GM20431 (cell line): Measurements from ENCODE around the gene RSPRY1.

Source experiments
- in situ Hi-C: fragments of 300-500 bp; cut with MseI, MboI; formaldehyde crosslinking; loops from one replicate; pipeline ENCODE4 v1.15.0; 2020; ENCODE audit warnings: low sequenced_read_pairs; ENCODE audit not compliant: unreplicated experiment

The RSPRY1 gene

DNA sequence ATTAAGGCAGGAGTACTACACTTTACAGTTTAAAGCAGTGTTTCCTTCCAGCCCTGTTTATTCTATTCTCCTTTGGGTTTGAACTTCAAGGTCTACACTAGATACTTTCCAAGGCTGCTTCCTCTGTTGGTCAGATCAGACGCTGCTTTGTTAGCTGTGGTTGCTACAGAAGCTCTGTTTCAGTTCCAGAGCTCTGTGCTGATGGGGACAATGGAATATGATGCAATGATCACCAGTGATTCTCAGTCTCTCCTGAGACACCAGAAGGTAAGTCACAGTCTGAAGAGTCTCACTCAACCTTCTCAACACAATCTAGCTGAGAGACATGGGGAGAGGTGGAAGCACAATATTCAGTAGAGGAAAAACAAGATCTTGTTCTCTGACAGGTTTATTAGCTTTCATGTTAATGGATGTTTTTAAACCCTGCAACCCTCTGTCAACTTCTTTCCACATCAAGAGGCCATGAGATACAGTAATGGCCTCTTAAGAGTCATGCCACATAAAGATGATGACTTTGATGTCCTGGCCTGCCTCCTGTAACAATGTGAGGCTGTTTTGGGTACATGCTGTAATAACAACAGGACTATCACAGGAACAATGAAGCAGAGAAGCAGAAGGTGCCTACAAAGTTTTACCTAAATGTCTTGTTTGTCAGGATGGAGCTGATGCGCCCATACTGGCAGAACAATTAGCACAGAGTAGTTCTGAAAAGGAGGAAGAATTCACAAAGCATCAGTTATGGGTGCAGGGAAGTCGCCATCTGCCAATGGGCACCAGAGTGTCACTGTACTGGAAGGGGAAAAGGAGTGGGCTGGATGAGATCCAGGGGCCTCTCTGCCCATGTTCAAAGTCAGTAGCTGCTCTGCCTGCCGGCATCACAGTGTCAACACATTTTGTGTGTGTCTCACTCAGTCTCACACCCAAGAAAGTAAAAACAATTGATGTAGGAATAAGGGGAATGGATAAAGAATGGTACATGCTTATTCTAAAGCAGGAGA lies 33.7 kb upstream of the RSPRY1 start:
- in situ Hi-C loops: no loop called here

DNA sequence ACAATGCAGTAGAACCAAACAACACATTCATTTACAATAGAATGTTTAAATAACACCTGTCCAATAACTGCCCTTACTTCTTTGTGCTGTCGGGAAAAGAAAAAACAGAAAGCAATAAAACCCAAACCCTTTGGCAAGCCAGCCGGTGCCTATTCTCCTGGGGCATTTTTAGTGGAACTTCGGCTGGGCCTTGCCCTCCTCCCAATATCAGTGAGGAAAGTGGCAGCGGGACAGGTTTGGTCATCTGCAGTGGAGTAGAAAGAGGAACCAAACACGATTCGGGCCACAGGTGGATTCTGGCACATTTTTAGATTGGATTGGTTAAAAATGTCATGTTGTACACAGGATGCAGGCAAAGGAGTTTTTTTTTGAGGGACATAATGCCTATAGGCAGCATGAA lies 32.3 kb upstream of the RSPRY1 start:
- in situ Hi-C loops: no loop called here

DNA sequence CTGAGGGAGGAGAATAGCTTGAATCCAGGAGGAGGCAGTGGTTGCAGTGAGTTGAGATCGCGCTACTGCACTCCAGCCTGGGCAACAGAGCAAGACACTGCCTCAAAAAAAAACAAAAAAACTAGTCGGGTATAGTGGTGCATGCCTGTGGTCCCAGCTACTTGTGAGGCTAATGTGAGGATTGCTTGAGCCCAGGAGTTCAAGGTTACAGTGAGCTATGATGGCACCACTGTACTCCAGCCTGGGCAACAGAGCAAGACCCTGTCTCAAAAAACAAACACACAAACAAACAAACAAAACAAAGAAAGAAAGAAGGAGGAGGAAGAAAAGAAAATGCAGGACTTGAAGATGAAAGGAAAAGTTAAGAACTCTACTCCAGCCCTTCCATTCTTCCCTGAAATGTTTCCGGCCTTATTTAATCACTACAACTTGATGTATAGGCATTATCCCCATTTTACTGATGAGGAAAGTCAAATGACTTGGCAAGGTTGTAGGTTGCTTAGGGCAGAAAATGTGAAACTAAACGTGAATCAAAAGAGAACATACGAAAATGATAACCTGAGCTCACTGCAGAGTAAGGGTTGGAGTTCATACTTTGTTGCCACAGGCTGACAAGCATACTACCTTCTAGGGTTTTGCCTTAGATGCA lies 30.3 kb upstream of the RSPRY1 start:
- in situ Hi-C loops: no loop called here

DNA sequence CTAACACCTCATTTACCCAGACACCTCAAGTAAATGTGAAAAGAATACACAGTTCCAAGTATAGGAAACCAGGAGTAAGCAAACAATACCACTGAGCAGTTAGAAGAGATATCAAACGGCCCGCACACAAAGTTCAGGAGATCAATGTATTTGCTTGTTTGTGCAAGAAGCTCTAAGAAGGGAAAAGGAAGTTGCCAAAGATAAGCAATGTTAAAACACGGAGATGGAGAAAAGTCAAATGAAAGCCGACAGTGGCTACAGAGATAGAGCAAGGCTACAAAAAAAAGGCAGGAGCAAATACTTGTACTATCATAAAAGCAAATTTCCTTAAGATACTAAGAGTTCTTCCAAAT lies 29.8 kb upstream of the RSPRY1 start:
- in situ Hi-C loops: no loop called here

DNA sequence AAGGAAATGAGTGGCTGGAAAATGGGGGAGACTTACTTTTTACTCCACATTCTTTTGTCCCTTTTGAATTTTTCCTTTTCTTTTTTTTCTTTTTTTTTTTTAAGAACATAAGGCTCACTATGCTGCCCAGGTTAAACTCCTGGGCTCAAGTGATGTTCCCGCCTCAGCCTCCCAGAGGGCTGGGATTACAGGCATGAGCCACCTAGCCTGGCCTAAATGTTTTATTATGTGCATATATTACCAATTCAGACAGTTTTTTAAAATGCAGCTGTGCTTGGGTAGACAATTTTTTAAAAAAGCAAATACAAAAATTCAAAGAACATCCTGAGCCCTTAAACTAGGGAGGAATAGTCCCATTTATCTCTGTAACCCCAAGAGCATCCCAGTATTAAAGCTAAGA lies 28.6 kb upstream of the RSPRY1 start:
- in situ Hi-C loops: no loop called here

DNA sequence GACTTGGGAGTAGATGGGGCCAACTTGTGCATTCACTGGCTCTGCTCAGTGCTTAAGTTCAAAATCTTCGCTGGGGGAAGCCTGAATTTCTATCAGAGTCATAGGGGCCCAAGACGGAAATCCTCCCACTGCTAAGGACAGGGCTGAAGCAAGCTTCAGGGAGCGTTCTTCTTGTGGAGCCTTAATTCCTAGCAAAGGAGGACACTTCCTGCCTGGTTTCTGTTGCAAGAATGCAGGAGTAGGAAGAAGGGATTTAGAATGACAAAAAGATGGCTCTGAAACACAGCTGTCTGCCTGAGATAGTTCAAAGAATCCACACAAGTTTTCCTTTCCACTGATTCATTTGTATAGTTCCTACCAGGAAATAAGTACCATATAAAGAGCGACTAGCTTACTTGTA lies 26.7 kb upstream of the RSPRY1 start:
- in situ Hi-C loops: no loop called here

DNA sequence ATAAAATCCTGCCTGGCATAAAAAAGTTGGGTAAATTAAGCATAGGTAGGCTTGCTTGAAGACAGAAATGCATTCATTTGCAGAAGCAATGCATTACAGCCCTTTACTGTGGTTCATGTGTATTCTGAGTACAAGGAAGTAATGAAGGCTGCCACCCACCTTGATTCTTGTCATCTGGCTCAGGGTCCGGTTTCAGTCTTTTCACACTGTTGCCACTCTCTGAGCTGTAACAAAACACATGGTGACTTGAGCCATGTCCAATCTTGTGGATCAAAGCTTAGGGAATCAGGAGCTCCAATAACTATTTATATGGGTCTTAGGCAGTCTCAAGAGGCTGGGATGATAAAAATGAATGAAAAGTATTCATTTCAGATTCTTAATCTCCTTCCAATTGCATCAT lies 22.3 kb upstream of the RSPRY1 start:
- in situ Hi-C loops: no loop called here

DNA sequence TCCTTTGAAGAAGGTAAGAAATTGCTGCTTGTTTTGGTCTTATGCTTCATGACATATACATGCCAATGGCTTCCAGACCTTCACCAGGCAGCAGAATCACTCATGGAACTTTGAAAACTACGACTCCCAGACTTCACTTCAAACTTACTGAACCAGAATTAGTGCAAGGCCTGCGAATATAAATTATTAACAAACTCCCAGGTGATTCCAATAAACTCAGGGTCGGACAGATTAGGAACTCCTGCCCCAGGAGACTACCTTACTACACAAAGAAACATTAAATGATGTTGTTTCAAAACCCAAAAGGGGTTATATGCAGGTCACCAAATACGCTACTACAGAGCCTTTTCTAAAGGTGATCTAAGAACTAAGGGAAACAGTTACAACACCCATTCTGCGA lies 20.6 kb upstream of the RSPRY1 start:
- in situ Hi-C loops: no loop called here

DNA sequence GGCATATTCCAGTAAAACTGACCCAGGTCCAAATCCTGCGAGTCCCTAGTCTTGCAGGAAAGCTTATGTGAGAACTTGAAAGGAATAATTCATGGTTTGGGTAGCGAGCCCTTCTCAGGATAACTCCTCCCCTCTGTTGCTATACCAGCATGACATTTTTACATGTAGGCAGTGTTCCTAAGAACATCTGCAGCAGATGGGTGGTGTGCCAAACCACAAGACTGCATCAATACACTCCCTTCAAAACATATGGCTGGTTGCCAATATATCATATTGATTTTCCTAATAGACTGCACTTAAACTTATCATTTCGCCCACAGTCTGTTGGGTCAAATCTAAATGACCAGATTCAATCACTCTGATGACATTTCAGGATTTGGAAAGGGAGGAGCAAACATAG lies 20.2 kb upstream of the RSPRY1 start:
- in situ Hi-C loops: no loop called here

DNA sequence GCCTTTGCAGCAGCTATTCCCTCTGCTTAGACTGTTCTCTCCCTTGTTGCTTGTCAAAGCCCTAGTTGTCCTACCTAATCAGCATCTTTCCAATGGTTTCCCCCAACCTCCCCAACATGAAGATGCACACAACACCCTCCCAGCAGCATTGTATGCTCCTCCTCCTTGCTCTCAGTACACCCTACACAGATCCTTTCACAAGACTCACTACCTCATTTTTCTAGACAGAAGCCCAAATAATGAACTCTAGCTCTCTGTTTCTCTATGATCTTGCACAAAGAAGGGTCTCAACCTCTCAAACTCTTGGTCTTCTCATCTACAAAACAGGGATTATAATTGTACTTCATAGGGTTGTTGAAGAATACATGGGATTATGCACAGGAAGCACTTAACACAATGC lies 19.7 kb upstream of the RSPRY1 start:
- in situ Hi-C loops: no loop called here

DNA sequence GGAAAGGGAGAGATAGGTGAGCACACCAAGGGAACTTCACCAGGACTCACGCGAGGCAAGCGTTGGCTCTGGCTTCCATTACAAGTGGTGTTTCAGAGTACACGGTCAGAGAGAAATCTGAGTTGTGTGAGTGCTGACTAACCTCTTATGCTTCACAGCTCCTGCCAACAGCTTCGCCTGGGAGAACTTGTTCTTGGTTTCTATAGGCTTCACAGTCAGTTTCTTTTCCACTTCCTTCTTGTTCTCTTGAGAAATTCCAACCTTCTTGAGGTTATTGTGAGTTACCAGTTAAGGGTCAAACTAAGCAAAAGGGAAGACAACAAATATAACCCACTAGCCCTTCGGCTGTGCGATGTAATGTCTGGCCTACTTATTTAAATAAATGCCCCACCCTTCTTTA lies 19.2 kb upstream of the RSPRY1 start:
- in situ Hi-C loops: no loop called here

DNA sequence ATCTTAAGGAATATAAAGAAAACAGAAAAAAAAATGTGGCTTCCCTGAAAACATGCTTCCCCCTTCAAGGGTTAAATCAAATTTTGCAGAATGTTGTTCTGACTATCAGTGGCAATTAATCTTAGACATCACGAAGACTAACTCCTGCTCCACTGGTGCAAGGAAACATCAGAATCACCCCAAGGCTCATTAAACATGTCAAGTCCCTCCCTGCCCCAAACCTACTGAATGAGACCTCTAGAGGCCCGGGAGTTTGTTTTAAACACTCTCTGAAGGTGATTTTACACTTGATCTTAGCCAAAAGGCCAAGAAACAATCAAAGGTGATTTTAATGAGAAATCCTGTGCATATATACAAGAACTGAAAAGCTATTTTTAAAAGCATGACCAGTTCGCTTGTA lies 18.6 kb upstream of the RSPRY1 start:
- in situ Hi-C loops: no loop called here

DNA sequence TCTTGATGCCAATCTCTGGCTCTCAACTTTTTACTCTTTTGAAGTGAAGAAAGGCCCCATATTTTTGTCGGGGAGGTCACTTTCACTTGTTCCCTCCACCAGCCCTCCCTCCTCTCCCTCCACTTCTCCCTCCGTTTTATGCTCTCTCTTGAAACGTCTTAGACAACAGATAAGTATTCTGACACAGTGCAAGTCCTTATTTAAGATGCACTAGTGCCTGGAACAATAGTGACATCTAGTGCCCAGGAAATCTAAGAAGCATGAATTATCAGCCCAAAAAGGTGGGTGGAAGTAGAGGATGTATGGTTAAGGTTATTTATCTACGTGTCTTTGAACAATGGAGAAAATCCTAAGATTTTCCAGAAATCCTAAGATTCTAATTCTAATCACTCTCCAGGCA lies 18.2 kb upstream of the RSPRY1 start:
- in situ Hi-C loops: no loop called here

DNA sequence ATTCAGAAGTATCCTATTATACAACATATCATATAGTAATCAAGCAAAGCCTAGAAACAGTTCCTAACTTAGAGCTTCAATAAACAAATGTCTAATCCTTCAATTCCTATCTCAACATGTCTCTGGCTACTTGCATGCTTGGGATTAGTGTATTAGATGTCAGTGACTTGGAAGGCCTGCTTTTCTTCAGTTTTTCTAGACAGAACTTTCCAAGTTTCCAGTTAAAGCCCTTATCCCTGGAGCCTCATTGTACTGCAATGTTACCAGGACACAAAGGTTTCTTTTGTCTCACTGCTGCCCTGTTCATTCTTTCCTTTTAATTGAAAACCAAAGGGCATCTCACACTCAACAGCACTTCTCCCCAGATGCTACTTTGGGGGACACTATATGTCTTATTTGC lies 16.8 kb upstream of the RSPRY1 start:
- in situ Hi-C loops: no loop called here

DNA sequence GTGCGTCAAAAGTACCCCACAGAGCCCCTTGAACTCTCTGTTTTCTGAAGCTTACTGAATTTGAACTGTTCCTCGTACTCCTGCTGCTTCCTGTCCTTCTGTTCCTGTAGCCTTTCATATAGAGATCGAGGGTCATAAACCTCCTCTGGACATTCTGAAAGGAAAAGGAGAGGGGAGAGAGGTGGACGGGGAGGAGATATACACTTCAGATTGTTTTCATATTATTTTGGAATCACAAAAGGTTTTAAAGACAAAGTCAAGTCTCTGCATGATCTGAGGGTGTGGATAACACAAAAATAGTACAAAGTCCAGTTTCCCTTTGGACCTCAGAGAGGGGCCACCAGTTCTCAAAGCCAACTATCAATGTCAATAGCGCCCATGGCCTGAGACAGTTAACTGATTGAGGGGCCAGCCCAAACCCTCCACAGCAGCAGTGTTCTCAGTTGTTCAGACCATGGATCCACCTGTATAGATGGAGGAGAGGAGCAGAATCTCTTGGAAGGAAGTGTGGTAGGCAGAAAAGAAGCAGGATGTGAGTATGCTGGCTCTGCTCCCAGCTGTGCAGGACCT lies 13.3 kb upstream of the RSPRY1 start:
- in situ Hi-C loops: no loop called here

DNA sequence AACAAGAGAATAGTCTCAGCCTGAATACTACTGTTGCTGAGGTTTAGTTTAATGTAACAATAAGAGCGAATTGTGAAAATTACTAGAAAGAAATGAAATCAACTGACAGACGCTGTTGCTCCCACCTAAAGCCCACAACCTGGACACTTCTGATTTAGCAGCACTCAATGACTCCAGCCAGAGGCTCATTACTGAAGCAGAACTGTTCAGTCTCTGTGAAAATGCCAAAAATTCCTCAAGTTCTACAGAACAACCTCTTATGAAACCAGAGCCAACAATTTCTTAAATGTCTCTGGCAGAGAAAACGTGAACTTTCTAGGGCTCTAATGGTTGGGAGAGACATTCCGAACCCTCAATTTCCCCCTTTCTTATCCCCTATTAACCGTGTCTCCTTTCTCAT lies 10.2 kb upstream of the RSPRY1 start:
- in situ Hi-C loops: no loop called here

DNA sequence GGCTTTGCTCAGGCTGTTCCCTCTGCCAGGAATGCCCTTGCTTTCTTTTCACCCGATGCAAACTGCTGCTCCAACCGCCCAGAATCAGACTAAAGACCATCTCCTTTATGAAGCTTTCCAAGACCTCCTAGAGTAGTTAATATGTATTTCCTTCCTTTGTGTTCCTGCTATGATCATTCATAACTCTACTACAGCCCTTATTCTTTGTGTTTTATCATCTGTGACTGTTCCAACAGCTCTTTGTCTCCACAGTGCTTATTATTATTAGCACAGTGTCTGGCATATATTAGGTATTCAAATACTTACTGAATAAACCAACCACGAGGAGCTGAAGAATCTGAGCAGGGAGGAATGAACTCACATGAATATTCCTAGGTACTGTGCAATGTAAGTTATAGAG lies 7.9 kb upstream of the RSPRY1 start:
- in situ Hi-C loops: no loop called here

DNA sequence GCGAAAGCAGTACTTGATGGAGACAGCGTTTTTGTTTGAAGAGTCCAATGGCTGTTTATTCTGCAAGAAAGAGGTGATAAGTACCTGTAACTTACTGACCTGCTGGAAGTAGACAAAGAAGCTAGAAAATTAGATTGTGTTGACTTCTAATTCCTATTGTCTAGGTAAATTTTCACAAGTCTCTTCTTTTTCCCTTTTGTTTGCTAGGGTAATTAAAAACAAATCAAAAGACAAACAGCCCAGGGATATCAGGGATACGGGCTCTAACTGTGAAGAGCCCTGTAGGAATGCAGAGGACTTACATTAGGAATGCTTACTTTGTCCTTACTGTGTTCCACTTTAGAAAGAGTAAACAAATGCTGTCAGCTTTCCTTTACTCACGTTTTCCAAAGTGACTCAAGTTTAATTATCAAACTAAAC lies 7.3 kb upstream of the RSPRY1 start:
- in situ Hi-C loops: no loop called here

DNA sequence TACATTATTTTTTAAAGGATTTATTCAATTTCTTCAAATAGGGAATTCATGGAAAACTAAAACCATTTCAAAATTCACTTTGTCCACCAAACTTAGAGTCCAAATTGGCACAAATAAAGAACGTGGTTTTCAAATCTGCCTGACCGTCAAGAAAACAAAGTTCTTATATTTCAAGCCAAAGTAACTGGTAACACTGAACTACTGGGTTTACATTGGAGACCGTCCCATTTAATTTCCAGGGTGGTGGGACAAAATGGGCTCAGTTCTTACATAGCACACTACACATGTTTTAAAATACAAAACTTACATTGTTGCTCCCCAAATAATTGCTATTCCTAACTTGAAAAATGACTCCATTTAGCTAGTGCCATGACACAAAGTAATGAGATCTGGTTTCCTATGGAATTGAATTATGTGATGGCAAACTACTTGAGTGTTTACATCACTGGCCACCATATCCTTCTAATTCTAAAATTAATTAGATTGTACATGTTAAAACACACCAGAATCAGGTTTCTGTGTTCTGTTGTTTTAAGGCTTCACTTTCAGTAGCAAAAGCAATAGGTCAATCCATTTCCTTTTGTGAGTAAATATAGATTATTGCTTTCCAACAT lies 6.8 kb upstream of the RSPRY1 start:
- in situ Hi-C loops: no loop called here

DNA sequence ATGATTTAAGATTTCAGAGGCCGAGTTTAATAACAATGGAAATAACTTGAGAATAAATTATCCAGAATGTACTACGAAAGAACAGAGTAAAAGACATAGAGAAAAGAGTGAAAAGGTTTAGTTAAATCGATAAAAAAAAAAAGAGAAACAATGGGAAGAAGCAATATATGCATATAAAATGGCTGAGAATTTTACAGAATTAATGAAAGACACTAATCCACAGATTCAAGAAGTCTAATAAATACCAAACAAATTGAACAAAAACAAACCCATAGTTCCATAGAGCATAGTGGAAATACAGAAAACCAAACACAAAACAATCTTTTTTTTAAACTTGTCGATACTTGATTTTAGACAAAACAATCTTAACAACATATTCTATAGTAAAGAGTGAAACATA lies 2.0 kb upstream of the RSPRY1 start:
- in situ Hi-C loops: no loop called here

DNA sequence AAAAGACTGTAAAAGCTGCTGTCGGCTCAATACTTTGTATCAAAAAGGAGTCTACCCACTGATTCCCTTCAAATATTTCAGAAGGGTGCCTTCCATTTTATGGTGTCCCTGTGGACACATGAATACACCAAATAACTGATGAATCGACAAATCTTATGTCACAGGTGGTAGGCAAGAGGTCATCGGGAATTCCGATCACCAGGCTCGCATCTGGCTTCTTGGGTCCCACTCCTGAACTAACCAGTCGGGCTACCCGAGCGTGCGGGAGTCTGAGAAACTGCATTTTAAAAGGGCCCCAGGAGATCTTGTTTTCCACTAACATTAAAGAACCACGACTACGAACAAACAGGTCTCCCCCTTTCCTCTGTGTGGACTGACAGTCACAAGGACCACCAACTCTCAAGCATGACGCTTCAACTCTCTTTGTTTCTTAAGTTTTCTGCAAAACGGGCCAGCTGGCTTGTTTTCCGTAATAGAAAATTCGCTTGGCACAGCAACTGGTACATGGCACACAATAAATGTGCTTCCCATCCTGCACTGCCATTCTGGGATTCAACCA lies 1.2 kb upstream of the RSPRY1 start:
- in situ Hi-C loops: no loop called here
